SIG-M5 treated with dmso at 0.1 percent for 504 hours (cell line): ENCODE data around the gene DNAJC5.

ENCODE experiments used
- DNase-seq: peaks from one replicate; lab custom pipeline; 2025; ENCODE audit not compliant: unreplicated experiment; lab: John Stamatoyannopoulos, UW

The DNAJC5 gene

GRCh38 chr20:63978319-63979228, 83.6 kb downstream of the DNAJC5 start:
- peak; percentile 58 for DNase-seq

DNA sequence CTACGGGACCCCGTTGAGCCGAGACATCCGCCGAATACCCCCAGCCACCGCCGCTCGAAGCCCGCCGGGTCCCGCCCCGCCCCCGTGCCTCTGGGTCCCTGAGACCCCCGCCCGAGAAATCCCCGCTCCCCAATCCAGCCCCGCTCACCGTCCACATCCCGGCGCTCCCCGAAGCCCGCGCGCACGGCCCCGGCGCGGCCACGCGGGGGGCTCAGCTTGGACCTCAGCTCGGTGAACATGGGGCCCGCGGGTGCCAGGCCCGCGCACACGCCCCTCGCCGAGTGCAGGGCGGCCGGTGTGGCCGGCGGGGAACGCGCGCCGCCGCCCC, 84.3 kb downstream of the DNAJC5 start:
- DNase-seq: no peak

GRCh38 chr20:63979557-63980316, 84.8 kb downstream of the DNAJC5 start, which contains the start of gene SAMD10:
Gene SAMD10, minus strand, starts transcription at chr20:63979642. Its CDS starts 175 bp downstream, at chr20:63979467.
- peak; percentile 77 for DNase-seq

GRCh38 chr20:63980317-63980805, 85.4 kb downstream of the DNAJC5 start:
- DNase-seq: peak; percentile 77

DNA sequence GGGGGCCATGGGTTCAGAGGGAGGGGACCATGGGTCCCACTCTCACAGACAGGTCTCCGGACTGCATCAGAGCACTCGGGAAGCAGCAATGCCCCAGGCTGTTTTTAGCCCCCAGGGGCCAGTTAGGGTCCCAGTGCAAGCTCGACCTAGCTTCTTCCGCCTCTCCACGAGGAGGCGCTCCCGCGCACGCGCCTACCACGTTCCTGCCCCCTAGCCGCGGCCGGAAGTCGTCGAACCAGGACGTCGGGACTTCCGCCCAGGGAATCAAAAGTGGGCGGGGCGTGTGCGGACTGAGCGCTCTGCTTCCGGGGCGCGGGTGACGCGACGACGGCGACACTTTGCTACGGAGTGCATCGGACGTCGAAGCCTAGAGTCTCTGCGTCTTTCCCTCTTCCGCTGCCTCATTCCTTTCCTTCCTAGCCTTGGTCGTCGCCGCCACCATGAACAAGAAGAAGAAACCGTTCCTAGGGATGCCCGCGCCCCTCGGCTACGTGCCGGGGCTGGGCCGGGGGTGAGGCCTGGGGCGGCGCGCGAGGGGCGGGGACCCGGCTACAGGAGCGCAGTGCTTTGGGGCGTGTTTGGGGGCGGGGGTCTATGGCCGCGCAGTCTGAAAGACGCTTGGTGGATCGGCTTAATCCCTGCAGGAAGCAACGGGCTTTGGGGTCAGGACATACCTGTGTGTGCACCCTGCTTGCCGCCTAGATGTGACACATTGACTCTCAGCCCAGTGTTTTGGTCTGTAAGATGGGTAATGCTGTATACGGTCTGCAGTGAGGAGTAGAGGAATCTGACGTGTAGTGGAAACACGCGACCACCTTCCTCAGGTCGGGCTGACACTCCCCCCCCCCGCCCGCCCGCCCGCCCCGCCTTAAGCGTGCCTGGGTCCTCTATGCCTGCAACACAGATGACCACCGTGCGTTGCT, 86.1 kb downstream of the DNAJC5 start, which contains the start of gene PRPF6:
PRPF6 (plus strand) TSS at position 327 of the 923 bp plus-strand sequence; CDS start at position 441, 114 bp downstream.
- peak; percentile 99 for DNase-seq

DNA sequence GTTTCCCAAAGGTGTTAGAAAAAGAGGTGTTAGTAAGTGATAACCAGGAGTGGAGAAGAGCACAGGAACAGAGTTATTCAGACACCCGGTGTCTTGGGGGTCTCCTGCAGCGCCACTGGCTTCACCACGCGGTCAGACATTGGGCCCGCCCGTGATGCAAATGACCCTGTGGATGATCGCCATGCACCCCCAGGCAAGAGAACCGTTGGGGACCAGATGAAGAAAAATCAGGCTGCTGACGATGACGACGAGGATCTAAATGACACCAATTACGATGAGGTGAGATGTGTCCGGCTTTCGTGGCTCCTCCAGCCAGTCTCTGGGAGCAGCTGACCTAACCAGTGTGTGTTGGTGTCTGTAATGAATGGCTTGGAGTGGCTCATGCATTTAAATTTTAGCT, 88.0 kb downstream of the DNAJC5 start:
- no peak for DNase-seq
